B cell (primary cell): Measurements from ENCODE around the gene POT1. TPM values are rescaled to one million over a fixed set of nuclear protein-coding genes. Genes with fewer than 3 reads are reported as not detected.

ENCODE experiments used
- ATAC-seq: fragments of 200-7000 bp; cut with Tn5 transposase; one replicate; pipeline ENCODE4 v1.10.0; 2021; ENCODE audit warnings: low read depth, mild to moderate bottlenecking, moderate number of reproducible peaks, moderate library complexity
- CTCF ChIA-PET: fragments of 350-600 bp; sonication (Branson Sonifier 250); formaldehyde crosslinking; loops from one replicate; lab custom pipeline; 2021; ENCODE audit warnings: antibody characterized with exemption, inconsistent platforms; lab: Charles Lee
- POLR2A ChIA-PET: fragments of 350-600 bp; sonication (Branson Sonifier 250); formaldehyde crosslinking; loops from one replicate; lab custom pipeline; 2021; ENCODE audit warnings: antibody characterized with exemption; lab: Charles Lee
- DNase-seq: peaks from one replicate; pipeline ENCODE4 v3.0.0; 2013
- H2AFZ ChIP-seq: 2 replicates; pipeline ENCODE4 v1.6.1; 2012; ENCODE audit warnings: mild to moderate bottlenecking, low read depth, low read length; ENCODE audit not compliant: insufficient read depth, poor library complexity, severe bottlenecking
- H3K27ac ChIP-seq, 2 donors: 1 replicate in 1 of 2; 2 replicates in 1 of 2; pipeline ENCODE4 v1.5.1; 2012 to 2013; ENCODE audit warnings: low read length in 2 of 2, mild to moderate bottlenecking in 2 of 2, moderate library complexity in 1 of 2
- H3K27me3 ChIP-seq, 4 experiments: fragments of 200-600 bp in 1 of 4; sonication (generic) in 1 of 4; replicated peaks in 1 of 4; 1 replicate in 2 of 4; 2 replicates in 2 of 4; pipeline versions ENCODE4 v1.6.1 to v1.7.0; 2013 to 2016; ENCODE audit warnings: low read length in 3 of 4, mild to moderate bottlenecking in 2 of 4, mixed read lengths in 1 of 4, moderate library complexity in 1 of 4; ENCODE audit not compliant: insufficient read depth in 4 of 4, control insufficient read depth in 3 of 4; ENCODE audit errors: control extremely low read depth in 1 of 4
- H3K36me3 ChIP-seq, 2 experiments: replicated peaks in 1 of 2; 1 replicate in 1 of 2; 2 replicates in 1 of 2; pipeline versions ENCODE4 v1.6.1 to v1.7.1; 2013; ENCODE audit warnings: low read length in 1 of 2; ENCODE audit not compliant: insufficient read depth in 2 of 2, control insufficient read depth in 1 of 2; ENCODE audit errors: control extremely low read depth in 1 of 2, extremely low read depth in 1 of 2
- H3K4me1 ChIP-seq, 2 donors: fragments of 200-600 bp in 1 of 2; sonication (generic) in 1 of 2; 1 replicate in 1 of 2; 2 replicates in 1 of 2; pipeline versions ENCODE4 v1.5.1 to v1.6.1; 2013 to 2017; ENCODE audit warnings: low read length in 2 of 2; ENCODE audit not compliant: control insufficient read depth in 2 of 2, insufficient read depth in 2 of 2
- H3K4me2 ChIP-seq: replicated peaks from 2 replicates; pipeline ENCODE3; 2012; ENCODE audit warnings: mild to moderate bottlenecking, low read depth, low read length; ENCODE audit not compliant: poor library complexity, severe bottlenecking
- H3K4me3 ChIP-seq, 5 experiments: fragments of 200-600 bp in 1 of 5; sonication (generic) in 1 of 5; 1 replicate in 3 of 5; 2 replicates in 2 of 5; pipeline versions ENCODE4 v1.5.1 to v1.7.0; 2011 to 2016; ENCODE audit warnings: low read length in 4 of 5, mild to moderate bottlenecking in 4 of 5, low read depth in 2 of 5, control low read depth in 1 of 5, moderate library complexity in 1 of 5; ENCODE audit not compliant: insufficient read depth in 1 of 5; ENCODE audit errors: control extremely low read depth in 1 of 5, extremely low read depth in 1 of 5
- H3K79me2 ChIP-seq: fragments of 200-600 bp; sonication (generic); one replicate; pipeline ENCODE4 v1.6.0; 2016; ENCODE audit warnings: low read length; ENCODE audit not compliant: control insufficient read depth, insufficient read depth
- H3K9ac ChIP-seq: fragments of 200-600 bp; sonication (generic); 2 replicates; pipeline ENCODE4 v1.6.1; 2017; ENCODE audit warnings: mild to moderate bottlenecking, low read length, moderate library complexity
- H3K9me3 ChIP-seq, 3 donors: one replicate each; pipeline versions ENCODE4 v1.6.1 to v1.7.1; 2013; ENCODE audit warnings: low read length in 2 of 3; ENCODE audit not compliant: control insufficient read depth in 2 of 3, insufficient read depth in 1 of 3; ENCODE audit errors: control extremely low read depth in 1 of 3
- H4K20me1 ChIP-seq: 2 replicates; pipeline ENCODE4 v1.6.0; 2012; ENCODE audit warnings: mild to moderate bottlenecking, low read length; ENCODE audit not compliant: insufficient read depth, control insufficient read depth, poor library complexity, severe bottlenecking
- H3K27ac Mint-ChIP-seq: one replicate; pipeline ENCODE4 v1.8.0; 2021; ENCODE audit warnings: mixed read lengths
- H3K27me3 Mint-ChIP-seq: one replicate; pipeline ENCODE4 v1.8.0; 2021; ENCODE audit warnings: mixed read lengths
- H3K4me1 Mint-ChIP-seq: one replicate; pipeline ENCODE4 v1.8.0; 2021; ENCODE audit warnings: mixed read lengths
- H3K4me3 Mint-ChIP-seq: one replicate; pipeline ENCODE4 v1.8.0; 2021; ENCODE audit warnings: mixed read lengths
- H3K9me3 Mint-ChIP-seq: one replicate; pipeline ENCODE4 v1.8.0; 2022; ENCODE audit warnings: mixed read lengths; ENCODE audit not compliant: insufficient read depth
- EZH2 ChIP-seq: IDR thresholded peaks from 2 replicates; pipeline ENCODE4 v1.6.1; 2012; ENCODE audit warnings: borderline replicate concordance, low read depth, mild to moderate bottlenecking, moderate library complexity, low read length; ENCODE audit not compliant: insufficient read depth, poor library complexity, severe bottlenecking
- WGBS: methylation state at CpG from one replicate; pipeline ENCODE4 v1.1.5; 2013; ENCODE audit warnings: missing lambda C conversion rate; ENCODE audit not compliant: insufficient coverage; 5-methylcytosine and 5-hydroxymethylcytosine counted together
- intact Hi-C: fragments of 100-400 bp; cut with micrococcal nuclease; formaldehyde crosslinking; loops from one replicate; pipeline ENCODE4 v1.10.0; 2022
- polyA plus RNA-seq: library from polyadenylated mRNA; depleted of rRNA; stranded (reverse); fragments of >200 nt; gene quantifications from 2 replicates; pipeline ENCODE4 v1.2.3, GENCODE V29; 2012
- total RNA-seq, 2 donors: library from RNA; stranded (reverse); fragments of 120-200 nt in 1 of 2; gene quantifications; 1 replicate in 1 of 2; 2 replicates in 1 of 2; pipeline versions ENCODE4 v1.2.3 to v1.2.4, GENCODE V29; 2013 to 2022
- TF ChIP-seq, protein P1 (sequence below): fragments of 200-600 bp; IDR thresholded peaks from one replicate; pipeline ENCODE4 v1.8.0; 2022; ENCODE audit warnings: antibody characterized with exemption, mild to moderate bottlenecking

Gene POT1
- total and polyA plus RNA-seq, 2 donors (not counting 1 experiment from before 2014, with no cell fraction given) = 12.2 to 32.3 TPM

DNA sequence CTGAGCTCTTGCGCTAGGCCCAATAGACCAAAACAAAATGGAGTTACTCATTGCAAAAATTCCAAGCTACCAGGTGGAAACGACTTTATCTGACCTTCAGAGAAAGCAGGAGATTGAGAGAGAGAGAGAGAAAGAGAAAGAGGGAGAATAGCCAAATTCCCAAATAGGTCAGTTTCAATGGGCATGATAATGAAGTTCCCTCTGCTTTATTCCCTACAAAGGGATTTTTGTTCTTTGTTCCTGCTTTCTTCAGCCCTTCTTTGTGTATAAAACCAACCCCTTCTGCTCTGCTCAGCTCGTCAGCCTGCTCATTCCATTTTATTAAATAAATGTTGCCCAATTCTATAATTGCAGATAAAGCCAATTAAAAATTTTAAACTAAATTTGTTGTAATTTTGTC is 119.0 kb downstream of the POT1 start:
- intact Hi-C loops = no loop called here
- TF ChIP-seq, protein P1, sequence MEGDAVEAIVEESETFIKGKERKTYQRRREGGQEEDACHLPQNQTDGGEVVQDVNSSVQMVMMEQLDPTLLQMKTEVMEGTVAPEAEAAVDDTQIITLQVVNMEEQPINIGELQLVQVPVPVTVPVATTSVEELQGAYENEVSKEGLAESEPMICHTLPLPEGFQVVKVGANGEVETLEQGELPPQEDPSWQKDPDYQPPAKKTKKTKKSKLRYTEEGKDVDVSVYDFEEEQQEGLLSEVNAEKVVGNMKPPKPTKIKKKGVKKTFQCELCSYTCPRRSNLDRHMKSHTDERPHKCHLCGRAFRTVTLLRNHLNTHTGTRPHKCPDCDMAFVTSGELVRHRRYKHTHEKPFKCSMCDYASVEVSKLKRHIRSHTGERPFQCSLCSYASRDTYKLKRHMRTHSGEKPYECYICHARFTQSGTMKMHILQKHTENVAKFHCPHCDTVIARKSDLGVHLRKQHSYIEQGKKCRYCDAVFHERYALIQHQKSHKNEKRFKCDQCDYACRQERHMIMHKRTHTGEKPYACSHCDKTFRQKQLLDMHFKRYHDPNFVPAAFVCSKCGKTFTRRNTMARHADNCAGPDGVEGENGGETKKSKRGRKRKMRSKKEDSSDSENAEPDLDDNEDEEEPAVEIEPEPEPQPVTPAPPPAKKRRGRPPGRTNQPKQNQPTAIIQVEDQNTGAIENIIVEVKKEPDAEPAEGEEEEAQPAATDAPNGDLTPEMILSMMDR = no peak
- TF ChIP-seq EZH2 = no peak

DNA sequence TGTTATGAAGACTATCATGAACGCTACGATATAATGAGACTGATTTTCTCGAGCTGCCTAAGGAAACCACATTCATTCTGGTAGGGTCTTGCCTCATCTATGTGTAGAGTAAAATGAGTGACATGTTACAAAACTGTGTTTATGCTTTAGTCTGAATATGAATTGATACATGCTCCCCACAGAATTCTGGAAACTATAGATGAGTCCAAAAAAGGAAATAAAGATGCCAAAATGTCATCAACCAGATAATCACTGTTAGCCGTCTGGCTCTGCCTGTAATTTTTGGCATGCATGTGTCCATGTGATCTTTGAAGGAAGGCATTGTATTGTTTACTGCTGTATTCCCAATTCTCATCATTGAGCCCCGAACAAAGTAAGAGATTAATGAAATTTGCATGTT is 121.4 kb downstream of the POT1 start:
- Histone ChIP-seq H3K27ac (no peak overlapping the region), H3K4me1 (no peaks in the 10 kb centered on the region), H3K79me2 (no peaks in the 10 kb centered on the region), H3K36me3 (no peaks in the 10 kb centered on the region), H4K20me1 (no peaks in the 10 kb centered on the region), H3K9me3 (no peaks in the 10 kb centered on the region), H2AFZ (no peak overlapping the region), H3K4me3 (no peak overlapping the region), H3K27me3 (no peaks in the 10 kb centered on the region), H3K9ac (no peak overlapping the region), H3K4me2 (no peak overlapping the region)
- ATAC-seq = no peak
- Mint-ChIP-seq H3K27ac (no peak overlapping the region), H3K4me3 (no peak overlapping the region), H3K9me3 (no peaks in the 10 kb centered on the region), H3K4me1 (no peaks in the 10 kb centered on the region), H3K27me3 (peaks cover 4% of the 10 kb centered on the region)
- TF ChIP-seq EZH2 = no peak
- TF ChIP-seq, protein P1 = no peak
- intact Hi-C loops = no loop called here
- CTCF ChIA-PET = no interaction called here
- POLR2A ChIA-PET = no interaction called here
- WGBS = 80% methylated on average over 1 of the region's 5 CpGs
- DNase-seq = no peak

More for the DNA sequence above, 119.0 kb downstream of the POT1 start:
- Mint-ChIP-seq H3K4me1 (no peaks in the 10 kb centered on the region), H3K4me3 (no peak overlapping the region), H3K27ac (no peak overlapping the region), H3K9me3 (no peaks in the 10 kb centered on the region), H3K27me3 (peaks cover 4% of the 10 kb centered on the region)
- no peak for ATAC-seq
- no peak overlapping the region for H3K4me2 ChIP-seq
- no peaks in the 10 kb centered on the region for H3K36me3 ChIP-seq
- CTCF ChIA-PET = no interaction called here
- H3K9me3 ChIP-seq = no peaks in the 10 kb centered on the region
- no peak overlapping the region for H3K9ac ChIP-seq
- POLR2A ChIA-PET = no interaction called here
- H4K20me1 ChIP-seq = no peaks in the 10 kb centered on the region
- no CpG with 5 or more reads among the region's 3 CpGs for WGBS
- H3K4me3 ChIP-seq = no peak overlapping the region
- no peak overlapping the region for H3K27ac ChIP-seq
- no peaks in the 10 kb centered on the region for H3K27me3 ChIP-seq
- H3K4me1 ChIP-seq = no peaks in the 10 kb centered on the region
- H3K79me2 ChIP-seq = no peaks in the 10 kb centered on the region
- no peak overlapping the region for H2AFZ ChIP-seq
- DNase-seq = no peak
